Measurements from ENCODE around the gene EN1. TPM values are rescaled to one million over a fixed set of nuclear protein-coding genes. Genes with fewer than 3 reads are reported as not detected.

The EN1 gene
- polyA plus RNA-seq, 2 of the 4 experiments (the other 2 are of a cell fraction): 0.06 to 0.92 TPM

- CTCF ChIA-PET: interaction anchor here (1.1 to 5.4 kb wide), 3 partner anchors 356 to 807 kb away, joined by 4 to 71 read pairs (median 5); no protein-coding TSS in a partner anchor
- TF ChIP-seq RAD21 (conservative IDR thresholded peaks at IDR 0.05 in 1 of 2, IDR thresholded peaks at IDR 0.05 in 1 of 2) (no peak), RFX5 (IDR thresholded peaks at IDR 0.05) (no peak), TP53 (CRISPR knock-in tag; IDR thresholded peaks at IDR 0.05) (no peak)
- peaks cover 4% of the 10 kb centered on the region; the same call in 2 of the 3 replicates for H3K4me1 ChIP-seq
- FAIRE-seq (no peak), ATAC-seq (no peak), DNase-seq (ENCODE audit: low read depth in 1 of 2, low spot score in 1 of 2) (no peak)
- no peaks in the 10 kb centered on the region for H3K9me3 ChIP-seq
- 69% methylated on average over 25 of the region's 25 CpGs for WGBS (ENCODE audit: missing lambda C conversion rate)
- H3K4me2 ChIP-seq: no peak overlapping the region
- POLR2A ChIA-PET: no interaction called here
- H3K4me3 ChIP-seq: no peak overlapping the region
- H3K27ac ChIP-seq: no peak overlapping the region
Measured at GRCh38 chr2:118853129-118853640, 5.7 kb upstream of the EN1 start.

GRCh38 chr2:118852605-118853128 is 5.2 kb upstream of the EN1 start:
- ChIA-PET CTCF (interaction anchor here (0.9 to 5.4 kb wide), 5 partner anchors 9 to 806 kb away, joined by 3 to 71 read pairs (median 4); no protein-coding TSS in a partner anchor), POLR2A (no interaction called here)
- 55% methylated on average over 19 of the region's 31 CpGs for WGBS (ENCODE audit: missing lambda C conversion rate)
- Histone ChIP-seq H3K27ac (no peak overlapping the region), H3K4me2 (no peak overlapping the region), H3K9me3 (no peaks in the 10 kb centered on the region), H3K4me1 (peaks cover 4% of the 10 kb centered on the region; the same call in 2 of the 3 replicates), H3K4me3 (no peak overlapping the region)
- no peak for ATAC-seq
- no peak for FAIRE-seq
- DNase-seq (ENCODE audit: low read depth in 1 of 2, low spot score in 1 of 2): no peak
- TF ChIP-seq CTCF (IDR thresholded peaks at IDR 0.05) (no peak), ATOH8 (CRISPR knock-in tag; IDR thresholded peaks at IDR 0.05; ENCODE audit: low read depth) (no peak), HDAC2 (IDR thresholded peaks at IDR 0.05) (no peak), KDM5A (IDR thresholded peaks at IDR 0.05) (no peak), NR3C1 (IDR thresholded peaks at IDR 0.05) (no peak), JUN (IDR thresholded peaks at IDR 0.05) (no peak), BCL3 (IDR thresholded peaks at IDR 0.05) (no peak), FOSL2 (IDR thresholded peaks at IDR 0.05) (no peak), FOSL2 (CRISPR knock-in tag; IDR thresholded peaks at IDR 0.05) (no peak), KDM1A (IDR thresholded peaks at IDR 0.05; ENCODE audit: low read depth) (no peak), NFE2L2 (conservative IDR thresholded peaks at IDR 0.05; ENCODE audit: low read length) (no peak), CBX8 (IDR thresholded peaks at IDR 0.05) (no peak), RARB (CRISPR knock-in tag; IDR thresholded peaks at IDR 0.05) (no peak), POLR2AphosphoS2 (conservative IDR thresholded peaks at IDR 0.05; ENCODE audit: low read length) (no peak), PHF8 (IDR thresholded peaks at IDR 0.05; ENCODE audit: borderline replicate concordance, low read depth) (no peak), CHD4 (IDR thresholded peaks at IDR 0.05; ENCODE audit: borderline replicate concordance) (no peak), PBX3 (IDR thresholded peaks at IDR 0.05) (no peak)
- TF ChIP-seq, protein P1, sequence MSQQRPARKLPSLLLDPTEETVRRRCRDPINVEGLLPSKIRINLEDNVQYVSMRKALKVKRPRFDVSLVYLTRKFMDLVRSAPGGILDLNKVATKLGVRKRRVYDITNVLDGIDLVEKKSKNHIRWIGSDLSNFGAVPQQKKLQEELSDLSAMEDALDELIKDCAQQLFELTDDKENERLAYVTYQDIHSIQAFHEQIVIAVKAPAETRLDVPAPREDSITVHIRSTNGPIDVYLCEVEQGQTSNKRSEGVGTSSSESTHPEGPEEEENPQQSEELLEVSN (IDR thresholded peaks at IDR 0.05; ENCODE audit: borderline replicate concordance, low read depth): no peak

Data from A549 (cell line).